ENCODE results near the gene MAN1C1. TPM values are rescaled to one million over a fixed set of nuclear protein-coding genes. Genes with fewer than 3 reads are reported as not detected.

Gene MAN1C1
- total RNA-seq, 1 donor from 2014 or later: 64.7 TPM

GRCh38 chr1:25612421-25612820, 4.2 kb upstream of the MAN1C1 start:
- H3K27me3 Mint-ChIP-seq (ENCODE audit: unreplicated experiment): peaks cover 53% of the 10 kb centered on the region

DNA sequence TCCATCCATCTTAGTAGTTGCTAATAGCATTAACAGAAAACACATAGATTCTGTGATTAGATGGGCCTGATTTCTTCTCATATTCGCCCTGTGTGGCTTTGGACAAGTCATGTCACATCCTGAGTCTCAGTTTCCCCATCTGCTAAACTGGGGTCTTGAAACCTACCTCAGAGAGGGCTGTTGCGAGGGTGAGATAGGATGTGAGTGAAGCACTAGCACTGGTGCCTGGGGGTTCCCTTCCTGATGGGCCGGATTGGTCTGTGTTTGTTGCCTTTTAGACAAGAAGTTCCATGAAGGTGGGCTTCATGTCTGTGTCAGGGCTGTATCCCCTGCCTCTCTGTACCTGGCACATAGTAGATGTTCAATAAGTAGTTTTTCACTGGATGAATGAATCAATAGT, 3.5 kb upstream of the MAN1C1 start:
- no peaks in the 10 kb centered on the region for H3K9me3 Mint-ChIP-seq (ENCODE audit: unreplicated experiment)
- H3K4me3 Mint-ChIP-seq (ENCODE audit: unreplicated experiment): no peak overlapping the region
- H3K36me3 Mint-ChIP-seq (ENCODE audit: unreplicated experiment): no peaks in the 10 kb centered on the region

More at GRCh38 chr1:25612421-25612820, 4.2 kb upstream of the MAN1C1 start:
- Mint-ChIP-seq H3K27ac (ENCODE audit: unreplicated experiment) (no peak overlapping the region), H3K9me3 (ENCODE audit: unreplicated experiment) (no peaks in the 10 kb centered on the region), H3K4me3 (ENCODE audit: unreplicated experiment) (no peak overlapping the region), H3K4me1 (ENCODE audit: unreplicated experiment) (peaks cover 7% of the 10 kb centered on the region), H3K36me3 (ENCODE audit: unreplicated experiment) (no peaks in the 10 kb centered on the region)
- TF ChIP-seq, protein P1, sequence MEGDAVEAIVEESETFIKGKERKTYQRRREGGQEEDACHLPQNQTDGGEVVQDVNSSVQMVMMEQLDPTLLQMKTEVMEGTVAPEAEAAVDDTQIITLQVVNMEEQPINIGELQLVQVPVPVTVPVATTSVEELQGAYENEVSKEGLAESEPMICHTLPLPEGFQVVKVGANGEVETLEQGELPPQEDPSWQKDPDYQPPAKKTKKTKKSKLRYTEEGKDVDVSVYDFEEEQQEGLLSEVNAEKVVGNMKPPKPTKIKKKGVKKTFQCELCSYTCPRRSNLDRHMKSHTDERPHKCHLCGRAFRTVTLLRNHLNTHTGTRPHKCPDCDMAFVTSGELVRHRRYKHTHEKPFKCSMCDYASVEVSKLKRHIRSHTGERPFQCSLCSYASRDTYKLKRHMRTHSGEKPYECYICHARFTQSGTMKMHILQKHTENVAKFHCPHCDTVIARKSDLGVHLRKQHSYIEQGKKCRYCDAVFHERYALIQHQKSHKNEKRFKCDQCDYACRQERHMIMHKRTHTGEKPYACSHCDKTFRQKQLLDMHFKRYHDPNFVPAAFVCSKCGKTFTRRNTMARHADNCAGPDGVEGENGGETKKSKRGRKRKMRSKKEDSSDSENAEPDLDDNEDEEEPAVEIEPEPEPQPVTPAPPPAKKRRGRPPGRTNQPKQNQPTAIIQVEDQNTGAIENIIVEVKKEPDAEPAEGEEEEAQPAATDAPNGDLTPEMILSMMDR (IDR thresholded peaks at IDR 0.05): no peak
- DNase-seq (ENCODE audit: extremely low spot score, unreplicated experiment): no peak

DNA sequence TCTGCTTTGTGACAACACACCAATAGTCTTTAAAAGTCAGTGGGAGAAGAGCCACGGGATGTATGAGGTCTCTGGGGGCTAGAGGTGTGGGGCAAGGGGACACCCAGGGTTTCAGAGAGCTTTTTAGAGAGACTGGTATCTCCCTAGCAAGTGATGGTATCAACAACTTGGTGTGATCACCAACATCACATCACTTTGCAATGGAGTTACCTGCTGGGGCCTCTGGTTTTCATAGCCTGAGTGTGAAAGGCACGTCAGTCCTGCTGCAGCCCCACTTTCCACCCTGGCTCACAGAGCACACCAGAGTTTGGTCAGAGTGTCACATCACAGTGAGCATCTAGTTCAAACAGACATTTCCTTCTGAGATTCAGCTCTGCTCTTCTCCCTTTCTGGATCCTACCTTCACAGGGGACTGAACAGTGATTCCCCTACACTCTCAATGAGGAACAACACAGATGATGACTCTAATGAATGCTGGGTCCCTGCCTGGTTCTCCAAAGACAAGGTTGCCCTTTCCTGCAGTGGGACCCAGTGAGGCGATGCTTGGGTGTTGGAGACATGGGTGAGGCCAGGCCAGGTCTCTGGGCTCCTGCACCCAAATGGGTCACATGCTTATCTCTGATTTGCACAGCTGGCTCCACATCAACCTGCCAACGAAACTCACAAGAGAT, 2.0 kb upstream of the MAN1C1 start:
- H3K27me3 Mint-ChIP-seq (ENCODE audit: unreplicated experiment): peaks cover 57% of the 10 kb centered on the region
- peaks cover 5% of the 10 kb centered on the region for H3K36me3 Mint-ChIP-seq (ENCODE audit: unreplicated experiment)
- H3K27ac Mint-ChIP-seq (ENCODE audit: unreplicated experiment): no peak overlapping the region
- TF ChIP-seq, protein P1 (IDR thresholded peaks at IDR 0.05): no peak
- no peaks in the 10 kb centered on the region for H3K9me3 Mint-ChIP-seq (ENCODE audit: unreplicated experiment)
- H3K4me3 Mint-ChIP-seq (ENCODE audit: unreplicated experiment): no peak overlapping the region
- DNase-seq (ENCODE audit: extremely low spot score, unreplicated experiment): peak; percentile 54
- H3K4me1 Mint-ChIP-seq (ENCODE audit: unreplicated experiment): peaks cover 20% of the 10 kb centered on the region

More for the DNA sequence above, 3.5 kb upstream of the MAN1C1 start:
- Mint-ChIP-seq H3K27ac (ENCODE audit: unreplicated experiment) (no peak overlapping the region), H3K27me3 (ENCODE audit: unreplicated experiment) (peaks cover 52% of the 10 kb centered on the region), H3K4me1 (ENCODE audit: unreplicated experiment) (peaks cover 8% of the 10 kb centered on the region)
- DNase-seq (ENCODE audit: extremely low spot score, unreplicated experiment): peak; percentile 64
- TF ChIP-seq, protein P1 (IDR thresholded peaks at IDR 0.05): no peak

- Mint-ChIP-seq H3K4me1 (ENCODE audit: unreplicated experiment) (peaks cover 25% of the 10 kb centered on the region), H3K9me3 (ENCODE audit: unreplicated experiment) (no peaks in the 10 kb centered on the region), H3K36me3 (ENCODE audit: unreplicated experiment) (peaks cover 11% of the 10 kb centered on the region), H3K4me3 (ENCODE audit: unreplicated experiment) (no peak overlapping the region), H3K27me3 (ENCODE audit: unreplicated experiment) (peaks cover 59% of the 10 kb centered on the region), H3K27ac (ENCODE audit: unreplicated experiment) (peak overlapping the region; percentile 15)
- TF ChIP-seq, protein P1 (IDR thresholded peaks at IDR 0.05): no peak
- peak; percentile 42 for DNase-seq (ENCODE audit: extremely low spot score, unreplicated experiment)
Measured at GRCh38 chr1:25615172-25615541, 1.4 kb upstream of the MAN1C1 start.

- H3K27ac Mint-ChIP-seq (ENCODE audit: unreplicated experiment): peak overlapping the region; percentile 15
- peaks cover 29% of the 10 kb centered on the region for H3K4me1 Mint-ChIP-seq (ENCODE audit: unreplicated experiment)
- H3K9me3 Mint-ChIP-seq (ENCODE audit: unreplicated experiment): no peaks in the 10 kb centered on the region
- TF ChIP-seq, protein P1 (IDR thresholded peaks at IDR 0.05): no peak
- peaks cover 61% of the 10 kb centered on the region for H3K27me3 Mint-ChIP-seq (ENCODE audit: unreplicated experiment)
- DNase-seq (ENCODE audit: extremely low spot score, unreplicated experiment): peak; percentile 23
- peak overlapping the region; percentile 19 for H3K4me3 Mint-ChIP-seq (ENCODE audit: unreplicated experiment)
- peaks cover 15% of the 10 kb centered on the region for H3K36me3 Mint-ChIP-seq (ENCODE audit: unreplicated experiment)
Measured at GRCh38 chr1:25615563-25616094, 962 bp upstream of the MAN1C1 start.

Measured in osteocyte (in vitro differentiated cells).